ENCODE results near the gene STPG3.

STPG3 gene

DNA sequence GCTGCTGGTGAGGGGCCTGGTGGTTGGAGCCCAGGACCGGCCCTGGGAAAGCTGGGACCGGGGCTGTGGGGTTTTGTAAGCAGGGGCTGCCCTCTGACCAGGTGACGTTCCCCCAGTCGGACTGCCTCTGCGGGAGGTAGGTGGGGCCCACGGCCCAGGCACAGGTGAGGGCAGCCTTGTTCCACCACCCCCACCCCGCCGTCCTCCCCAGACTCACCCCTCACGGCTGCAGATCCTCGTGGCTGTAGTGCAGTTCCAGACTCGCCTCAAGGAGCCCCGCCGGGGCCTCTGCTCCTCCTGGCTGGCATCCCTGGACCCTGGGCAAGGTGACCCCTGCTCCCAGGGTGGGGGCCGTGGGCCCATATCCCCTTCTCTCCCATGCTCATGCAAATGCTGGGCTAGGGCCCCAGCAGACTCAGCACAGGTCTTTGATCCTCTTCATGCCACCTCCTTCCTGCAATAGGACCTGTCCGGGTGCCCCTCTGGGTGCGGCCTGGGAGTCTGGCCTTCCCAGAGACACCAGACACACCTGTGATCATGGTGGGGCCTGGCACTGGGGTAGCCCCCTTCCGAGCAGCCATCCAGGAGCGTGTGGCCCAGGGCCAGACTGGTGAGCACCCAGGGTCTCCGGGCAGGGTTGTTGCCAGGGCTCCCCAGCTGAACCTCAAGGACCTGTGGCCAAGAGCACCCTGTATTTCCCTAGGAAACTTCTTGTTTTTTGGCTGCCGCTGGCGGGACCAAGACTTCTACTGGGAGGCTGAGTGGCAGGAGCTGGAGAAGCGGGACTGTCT is 35.7 kb upstream of the STPG3 start:
- H3K27ac ChIP-seq (ENCODE audit: low read depth in 2 of 2, low read length in 2 of 2): no peak overlapping the region

DNA sequence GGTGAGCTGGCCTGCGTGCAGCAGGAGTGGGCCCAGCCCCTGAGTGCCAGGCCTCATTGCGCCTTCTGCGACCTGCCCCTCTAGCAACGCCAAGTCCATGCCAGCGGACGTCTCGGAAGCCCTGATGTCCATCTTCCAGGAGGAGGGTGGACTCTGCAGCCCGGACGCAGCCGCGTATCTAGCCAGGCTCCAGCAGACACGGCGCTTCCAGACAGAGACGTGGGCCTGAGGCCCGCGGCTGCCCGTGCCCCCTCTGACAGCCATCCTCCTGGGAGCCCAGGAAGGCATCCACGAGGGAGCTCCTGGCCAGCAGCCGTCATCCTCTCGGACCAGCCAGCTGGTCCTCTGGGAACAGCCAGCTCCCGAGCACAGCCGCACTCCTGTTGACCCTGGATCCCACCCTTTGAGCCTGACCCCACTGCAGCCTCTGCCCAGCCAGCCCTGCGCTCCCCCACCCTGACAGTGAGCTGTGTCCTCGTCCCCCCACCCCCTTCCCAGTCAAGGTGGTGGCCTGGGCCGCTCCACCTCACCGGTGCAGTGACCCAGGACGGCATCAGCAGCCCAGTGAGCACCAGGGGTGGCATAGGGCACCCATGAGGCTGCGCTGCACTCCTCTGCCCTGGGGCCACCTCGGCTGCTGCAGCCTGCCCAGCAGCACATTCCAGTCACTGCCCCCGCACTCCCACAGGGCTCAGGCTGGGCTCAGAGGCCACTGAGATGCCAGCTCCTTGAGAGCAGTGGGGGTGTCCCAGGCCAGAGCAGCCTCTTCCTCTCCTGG is 34.7 kb upstream of the STPG3 start:
- Histone ChIP-seq H3K27me3 (ENCODE audit: control insufficient read depth in 2 of 2, insufficient read depth in 2 of 2, low read length in 2 of 2) (no peaks in the 10 kb centered on the region), H3K4me3 (ENCODE audit: low read length in 2 of 2) (no peak overlapping the region), H3K27ac (ENCODE audit: low read depth in 2 of 2, low read length in 2 of 2) (no peak overlapping the region), H3K36me3 (ENCODE audit: control insufficient read depth in 2 of 2, insufficient read depth in 2 of 2, low read length in 2 of 2) (no peaks in the 10 kb centered on the region), H3K4me1 (ENCODE audit: control insufficient read depth in 2 of 2, insufficient read depth in 2 of 2, low read length in 2 of 2) (peaks cover 18 to 22% of the 10 kb centered on the region in 2 donors), H3K9me3 (ENCODE audit: control insufficient read depth in 2 of 2, low read length in 2 of 2) (no peaks in the 10 kb centered on the region), H3K9ac (ENCODE audit: low read depth in 1 of 2, low read length in 2 of 2) (peak overlapping the region in 1 of 2 donors; percentile 41)

More for the DNA sequence above, 35.7 kb upstream of the STPG3 start:
- Histone ChIP-seq H3K9ac (ENCODE audit: low read depth in 1 of 2, low read length in 2 of 2) (no peak overlapping the region), H3K9me3 (ENCODE audit: control insufficient read depth in 2 of 2, low read length in 2 of 2) (no peaks in the 10 kb centered on the region), H3K27me3 (ENCODE audit: control insufficient read depth in 2 of 2, insufficient read depth in 2 of 2, low read length in 2 of 2) (no peaks in the 10 kb centered on the region), H3K4me1 (ENCODE audit: control insufficient read depth in 2 of 2, insufficient read depth in 2 of 2, low read length in 2 of 2) (peaks cover 17 to 22% of the 10 kb centered on the region in 2 donors), H3K4me3 (ENCODE audit: low read length in 2 of 2) (no peak overlapping the region), H3K36me3 (ENCODE audit: control insufficient read depth in 2 of 2, insufficient read depth in 2 of 2, low read length in 2 of 2) (no peaks in the 10 kb centered on the region)

- H3K27ac ChIP-seq (ENCODE audit: low read depth in 2 of 2, low read length in 2 of 2): peak overlapping the region; percentile 91 to 93
- peaks cover 21 to 23% of the 10 kb centered on the region in 2 donors for H3K4me1 ChIP-seq (ENCODE audit: control insufficient read depth in 2 of 2, insufficient read depth in 2 of 2, low read length in 2 of 2)
- peak overlapping the region; percentile 62 to 66 for H3K4me3 ChIP-seq (ENCODE audit: low read length in 2 of 2)
- no peaks in the 10 kb centered on the region for H3K9me3 ChIP-seq (ENCODE audit: control insufficient read depth in 2 of 2, low read length in 2 of 2)
- H3K9ac ChIP-seq (ENCODE audit: low read depth in 1 of 2, low read length in 2 of 2): peak overlapping the region; percentile 72 to 87
- H3K27me3 ChIP-seq (ENCODE audit: control insufficient read depth in 2 of 2, insufficient read depth in 2 of 2, low read length in 2 of 2): no peaks in the 10 kb centered on the region
- H3K36me3 ChIP-seq (ENCODE audit: control insufficient read depth in 2 of 2, insufficient read depth in 2 of 2, low read length in 2 of 2): no peaks in the 10 kb centered on the region
Observed at GRCh38 chr9:137217276-137218211, 33.5 kb upstream of the STPG3 start.

DNA sequence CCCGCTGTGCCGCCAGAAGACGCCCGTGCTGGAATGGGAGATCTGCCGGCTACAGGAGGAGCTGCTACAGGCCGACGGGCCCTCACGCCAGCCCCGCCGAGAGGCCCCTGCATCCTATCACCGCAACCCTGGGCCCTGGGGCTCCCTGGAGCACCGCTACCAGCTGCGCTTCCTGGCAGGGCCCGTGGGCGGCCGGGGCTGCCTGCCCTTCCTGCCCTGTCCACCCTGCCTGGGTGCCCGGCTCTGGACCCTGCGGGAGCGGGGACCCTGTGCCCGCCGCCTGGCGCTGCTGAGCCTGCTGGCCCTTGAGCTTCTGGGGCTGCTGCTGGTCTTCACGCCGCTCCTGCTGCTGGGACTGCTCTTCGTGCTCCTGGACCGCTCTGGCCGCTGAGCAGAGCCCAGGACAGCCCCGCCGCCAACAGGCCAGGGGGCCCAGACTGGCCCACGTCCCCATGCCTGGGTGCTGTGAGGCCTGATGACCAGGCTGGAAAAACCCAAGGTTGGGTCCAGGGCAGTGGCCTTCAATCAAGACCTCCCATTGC is 32.8 kb upstream of the STPG3 start:
- Histone ChIP-seq H3K36me3 (ENCODE audit: control insufficient read depth in 2 of 2, insufficient read depth in 2 of 2, low read length in 2 of 2) (no peaks in the 10 kb centered on the region), H3K9me3 (ENCODE audit: control insufficient read depth in 2 of 2, low read length in 2 of 2) (no peaks in the 10 kb centered on the region), H3K4me1 (ENCODE audit: control insufficient read depth in 2 of 2, insufficient read depth in 2 of 2, low read length in 2 of 2) (peaks cover 27 to 29% of the 10 kb centered on the region in 2 donors), H3K27ac (ENCODE audit: low read depth in 2 of 2, low read length in 2 of 2) (peak overlapping the region; percentile 91 to 93), H3K4me3 (ENCODE audit: low read length in 2 of 2) (peak overlapping the region; percentile 62 to 66), H3K27me3 (ENCODE audit: control insufficient read depth in 2 of 2, insufficient read depth in 2 of 2, low read length in 2 of 2) (no peaks in the 10 kb centered on the region), H3K9ac (ENCODE audit: low read depth in 1 of 2, low read length in 2 of 2) (peak overlapping the region; percentile 72 to 87)

DNA sequence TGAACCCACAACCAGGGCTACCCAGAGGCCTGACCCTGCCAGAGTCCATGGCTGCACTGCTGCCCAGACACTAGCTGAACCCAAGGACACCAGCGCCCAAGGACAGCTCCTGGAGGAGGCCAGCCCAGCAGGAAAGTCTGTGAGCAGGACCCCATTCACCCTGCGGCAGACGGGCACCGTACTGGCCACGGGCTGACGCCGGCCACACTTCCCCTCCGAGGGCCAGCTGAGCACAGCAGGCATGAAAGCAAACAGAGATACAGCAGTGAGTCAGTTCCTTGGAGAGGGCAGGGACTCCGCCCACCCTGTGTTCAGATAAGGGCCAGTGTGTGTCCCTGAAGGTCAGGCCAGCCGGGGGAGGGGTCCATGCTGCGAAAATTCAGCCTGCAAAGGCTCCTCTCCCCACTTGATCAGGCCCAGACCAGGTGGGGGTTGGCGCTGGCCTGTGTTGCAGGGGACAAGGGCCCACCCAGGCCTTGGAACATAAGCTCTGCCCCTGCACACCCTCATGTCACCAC is 32.3 kb upstream of the STPG3 start:
- peaks cover 27 to 31% of the 10 kb centered on the region in 2 donors for H3K4me1 ChIP-seq (ENCODE audit: control insufficient read depth in 2 of 2, insufficient read depth in 2 of 2, low read length in 2 of 2)
- no peaks in the 10 kb centered on the region for H3K36me3 ChIP-seq (ENCODE audit: control insufficient read depth in 2 of 2, insufficient read depth in 2 of 2, low read length in 2 of 2)
- H3K4me3 ChIP-seq (ENCODE audit: low read length in 2 of 2): peak overlapping the region; percentile 62 to 66
- H3K27me3 ChIP-seq (ENCODE audit: control insufficient read depth in 2 of 2, insufficient read depth in 2 of 2, low read length in 2 of 2): no peaks in the 10 kb centered on the region
- no peaks in the 10 kb centered on the region for H3K9me3 ChIP-seq (ENCODE audit: control insufficient read depth in 2 of 2, low read length in 2 of 2)
- peak overlapping the region; percentile 91 to 93 for H3K27ac ChIP-seq (ENCODE audit: low read depth in 2 of 2, low read length in 2 of 2)
- peak overlapping the region in 1 of 2 donors; percentile 87 for H3K9ac ChIP-seq (ENCODE audit: low read depth in 1 of 2, low read length in 2 of 2)

GRCh38 chr9:137219757-137220316 is 31.2 kb upstream of the STPG3 start:
- H3K27ac ChIP-seq (ENCODE audit: low read depth in 2 of 2, low read length in 2 of 2): no peak overlapping the region
- H3K4me1 ChIP-seq (ENCODE audit: control insufficient read depth in 2 of 2, insufficient read depth in 2 of 2, low read length in 2 of 2): peaks cover 31 to 35% of the 10 kb centered on the region in 2 donors
- H3K36me3 ChIP-seq (ENCODE audit: control insufficient read depth in 2 of 2, insufficient read depth in 2 of 2, low read length in 2 of 2): no peaks in the 10 kb centered on the region

GRCh38 chr9:137220317-137221094 is 30.6 kb upstream of the STPG3 start:
- Histone ChIP-seq H3K4me1 (ENCODE audit: control insufficient read depth in 2 of 2, insufficient read depth in 2 of 2, low read length in 2 of 2) (peaks cover 31 to 35% of the 10 kb centered on the region in 2 donors), H3K9me3 (ENCODE audit: control insufficient read depth in 2 of 2, low read length in 2 of 2) (no peaks in the 10 kb centered on the region), H3K36me3 (ENCODE audit: control insufficient read depth in 2 of 2, insufficient read depth in 2 of 2, low read length in 2 of 2) (no peaks in the 10 kb centered on the region), H3K4me3 (ENCODE audit: low read length in 2 of 2) (no peak overlapping the region), H3K27me3 (ENCODE audit: control insufficient read depth in 2 of 2, insufficient read depth in 2 of 2, low read length in 2 of 2) (no peaks in the 10 kb centered on the region), H3K9ac (ENCODE audit: low read depth in 1 of 2, low read length in 2 of 2) (no peak overlapping the region), H3K27ac (ENCODE audit: low read depth in 2 of 2, low read length in 2 of 2) (no peak overlapping the region)

More at GRCh38 chr9:137219757-137220316, 31.2 kb upstream of the STPG3 start:
- H3K4me3 ChIP-seq (ENCODE audit: low read length in 2 of 2): no peak overlapping the region
- H3K9ac ChIP-seq (ENCODE audit: low read depth in 1 of 2, low read length in 2 of 2): no peak overlapping the region
- no peaks in the 10 kb centered on the region for H3K27me3 ChIP-seq (ENCODE audit: control insufficient read depth in 2 of 2, insufficient read depth in 2 of 2, low read length in 2 of 2)
- H3K9me3 ChIP-seq (ENCODE audit: control insufficient read depth in 2 of 2, low read length in 2 of 2): no peaks in the 10 kb centered on the region

DNA sequence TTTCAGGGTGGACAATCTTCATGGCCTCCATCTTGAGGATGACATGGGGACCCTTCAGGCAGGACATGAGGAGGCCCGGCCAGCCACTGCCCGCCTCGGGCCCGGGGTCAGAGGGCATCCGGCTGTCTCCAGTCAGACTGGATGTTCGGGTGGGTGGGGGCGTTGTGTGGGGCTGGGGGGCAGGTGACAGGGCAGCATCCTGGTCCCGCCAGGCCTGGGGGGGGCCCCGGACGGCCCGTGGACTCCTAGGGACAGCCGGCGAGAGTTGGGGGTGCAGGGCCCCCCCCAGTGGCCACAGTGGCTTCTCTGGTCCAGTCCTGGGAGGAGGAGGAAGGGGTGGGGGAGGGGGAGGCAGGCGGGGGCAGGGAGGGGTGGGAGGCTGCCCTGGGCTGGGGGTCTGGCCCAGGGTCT is 30.0 kb upstream of the STPG3 start:
- Histone ChIP-seq H3K9me3 (ENCODE audit: control insufficient read depth in 2 of 2, low read length in 2 of 2) (no peaks in the 10 kb centered on the region), H3K36me3 (ENCODE audit: control insufficient read depth in 2 of 2, insufficient read depth in 2 of 2, low read length in 2 of 2) (no peaks in the 10 kb centered on the region), H3K9ac (ENCODE audit: low read depth in 1 of 2, low read length in 2 of 2) (no peak overlapping the region), H3K27ac (ENCODE audit: low read depth in 2 of 2, low read length in 2 of 2) (no peak overlapping the region), H3K4me3 (ENCODE audit: low read length in 2 of 2) (no peak overlapping the region), H3K27me3 (ENCODE audit: control insufficient read depth in 2 of 2, insufficient read depth in 2 of 2, low read length in 2 of 2) (no peaks in the 10 kb centered on the region), H3K4me1 (ENCODE audit: control insufficient read depth in 2 of 2, insufficient read depth in 2 of 2, low read length in 2 of 2) (peaks cover 31 to 35% of the 10 kb centered on the region in 2 donors)

Data from mucosa of rectum (tissue), 2 donors.